H1 (cell line): ENCODE measurements around the gene FOSL1. TPM values are rescaled to one million over a fixed set of nuclear protein-coding genes. Genes with fewer than 3 reads are reported as not detected.

Experiments
- CTCF ChIA-PET: fragments of 300-600 bp; sonication (Branson Sonifier 250); formaldehyde crosslinking; loops from one replicate; lab custom pipeline; 2021; ENCODE audit not compliant: partially characterized antibody; lab: Charles Lee
- POLR2A ChIA-PET: fragments of 300-600 bp; sonication (Branson Sonifier 250); formaldehyde crosslinking; loops from one replicate; lab custom pipeline; 2021; ENCODE audit warnings: inconsistent platforms; ENCODE audit not compliant: partially characterized antibody; lab: Charles Lee
- DNase-seq, 2 experiments: peaks; one replicate each; pipeline versions ENCODE4 v3.0.0 to v3.0.0-alpha.2; 2010 to 2022; ENCODE audit warnings: low spot score in 2 of 2, low read depth in 1 of 2, mixed read lengths in 1 of 2
- FAIRE-seq: peaks from 2 replicates; lab custom pipeline; 2011; peaks lifted over from hg19 to GRCh38; lab: Jason Lieb, UNC
- H2AFZ ChIP-seq: 2 replicates; pipeline ENCODE4 v1.8.1; 2012; ENCODE audit warnings: low read length, inconsistent platforms
- H2AK5ac ChIP-seq: 2 replicates; pipeline ENCODE4 v1.6.1; 2013; ENCODE audit warnings: low read depth, low read length
- H2BK120ac ChIP-seq: replicated peaks from 2 replicates; pipeline ENCODE3; 2013; ENCODE audit warnings: low read depth, low read length, inconsistent platforms
- H2BK12ac ChIP-seq: 2 replicates; pipeline ENCODE4 v1.6.1; 2013; ENCODE audit warnings: low read depth, low read length
- H2BK15ac ChIP-seq: 2 replicates; pipeline ENCODE4 v1.6.1; 2013; ENCODE audit warnings: low read length
- H2BK20ac ChIP-seq: 2 replicates; pipeline ENCODE4 v1.6.1; 2013; ENCODE audit warnings: low read length
- H2BK5ac ChIP-seq: 2 replicates; pipeline ENCODE4 v1.6.1; 2013; ENCODE audit warnings: low read depth, low read length
- H3K14ac ChIP-seq: 2 replicates; pipeline ENCODE4 v1.6.1; 2013; ENCODE audit warnings: inconsistent platforms; ENCODE audit not compliant: insufficient read length
- H3K18ac ChIP-seq: 2 replicates; pipeline ENCODE4 v1.6.1; 2013; ENCODE audit warnings: low read length; ENCODE audit errors: extremely low read depth
- H3K23ac ChIP-seq: 2 replicates; pipeline ENCODE4 v1.6.1; 2013; ENCODE audit warnings: inconsistent platforms; ENCODE audit not compliant: insufficient read length
- H3K23me2 ChIP-seq: 2 replicates; pipeline ENCODE4 v1.6.1; 2013; ENCODE audit warnings: low read depth, low read length
- H3K27ac ChIP-seq: 2 replicates; pipeline ENCODE4 v1.6.1; 2011; ENCODE audit warnings: low read depth, low read length, inconsistent platforms
- H3K27me3 ChIP-seq, 4 experiments: replicated peaks in 1 of 4; 1 replicate in 1 of 4; 2 replicates in 3 of 4; pipeline versions ENCODE4 v1.6.1 to v1.8.1; 2011 to 2013; ENCODE audit warnings: low read length in 3 of 4, mild to moderate bottlenecking in 3 of 4, inconsistent platforms in 2 of 4, mixed read lengths in 2 of 4, moderate library complexity in 1 of 4; ENCODE audit not compliant: control insufficient read depth in 3 of 4, insufficient read depth in 3 of 4; ENCODE audit errors: extremely low read depth in 1 of 4
- H3K36me3 ChIP-seq, 4 experiments: 2 replicates each; pipeline versions ENCODE4 v1.6.1 to v1.8.1; 2011 to 2013; ENCODE audit warnings: mild to moderate bottlenecking in 4 of 4, low read length in 3 of 4, moderate library complexity in 2 of 4, control low read depth in 1 of 4, inconsistent platforms in 1 of 4; ENCODE audit not compliant: insufficient read depth in 4 of 4, control insufficient read depth in 2 of 4
- H3K4ac ChIP-seq: replicated peaks from 2 replicates; pipeline ENCODE3; 2013; ENCODE audit warnings: low read length, low read depth, mixed read lengths, inconsistent platforms; ENCODE audit not compliant: insufficient read length
- H3K4me1 ChIP-seq, 4 experiments: replicated peaks in 1 of 4; 1 replicate in 1 of 4; 2 replicates in 3 of 4; pipeline versions ENCODE4 v1.6.1 to v1.8.1; 2011 to 2013; ENCODE audit warnings: low read length in 3 of 4, inconsistent platforms in 2 of 4, mixed read lengths in 1 of 4; ENCODE audit not compliant: insufficient read depth in 4 of 4, control insufficient read depth in 3 of 4
- H3K4me2 ChIP-seq, 2 experiments: 2 replicates each; pipeline versions ENCODE4 v1.6.1 to v1.8.1; 2011 to 2013; ENCODE audit warnings: low read depth in 2 of 2, low read length in 2 of 2, control low read depth in 1 of 2, inconsistent platforms in 1 of 2, mild to moderate bottlenecking in 1 of 2; ENCODE audit not compliant: insufficient read depth in 1 of 2
- H3K4me3 ChIP-seq, 4 experiments: fragments of 200-600, 300-600 bp in 1 of 4; sonication (generic), shearing (Covaris generic), sonication (Bioruptor Twin) in 1 of 4; 2 replicates each; pipeline versions ENCODE4 v1.5.1 to v1.8.1; 2011 to 2016; ENCODE audit warnings: low read length in 4 of 4, low read depth in 3 of 4, control low read depth in 2 of 4, inconsistent platforms in 2 of 4, mild to moderate bottlenecking in 2 of 4, mixed read lengths in 1 of 4, moderate library complexity in 1 of 4; ENCODE audit not compliant: insufficient read depth in 2 of 4; ENCODE audit errors: extremely low read depth in 1 of 4
- H3K56ac ChIP-seq: replicated peaks from 2 replicates; pipeline ENCODE3; 2013; ENCODE audit warnings: low read depth, mild to moderate bottlenecking, mixed read lengths, low read length, inconsistent platforms; ENCODE audit not compliant: insufficient read length
- H3K79me1 ChIP-seq: 2 replicates; pipeline ENCODE4 v1.6.1; 2013; ENCODE audit warnings: low read depth, low read length, control low read depth
- H3K79me2 ChIP-seq, 2 experiments: 2 replicates each; pipeline versions ENCODE4 v1.6.1 to v1.8.1; 2012 to 2013; ENCODE audit warnings: low read length in 2 of 2, mild to moderate bottlenecking in 2 of 2, inconsistent platforms in 1 of 2; ENCODE audit not compliant: insufficient read depth in 2 of 2, control insufficient read depth in 1 of 2
- H3K9ac ChIP-seq, 4 experiments: replicated peaks in 1 of 4; 1 replicate in 1 of 4; 2 replicates in 3 of 4; pipeline versions ENCODE4 v1.6.1 to v1.8.1; 2011 to 2013; ENCODE audit warnings: low read depth in 3 of 4, low read length in 3 of 4, control low read depth in 2 of 4, mild to moderate bottlenecking in 2 of 4, moderate library complexity in 2 of 4, inconsistent platforms in 1 of 4; ENCODE audit errors: extremely low read depth in 1 of 4
- H3K9me3 ChIP-seq, 2 experiments: 2 replicates each; pipeline versions ENCODE4 v1.6.1 to v1.8.1; 2012 to 2013; ENCODE audit warnings: mild to moderate bottlenecking in 2 of 2, moderate library complexity in 2 of 2, control low read depth in 1 of 2, inconsistent platforms in 1 of 2, low read depth in 1 of 2, low read length in 1 of 2, mixed read lengths in 1 of 2; ENCODE audit not compliant: insufficient read depth in 2 of 2
- H4K20me1 ChIP-seq, 2 experiments: replicated peaks in 1 of 2; 2 replicates each; pipeline versions ENCODE3 to v1.8.1; 2011 to 2013; ENCODE audit warnings: inconsistent platforms in 2 of 2, low read length in 2 of 2, mild to moderate bottlenecking in 1 of 2; ENCODE audit not compliant: insufficient read depth in 2 of 2, control insufficient read depth in 1 of 2
- H4K5ac ChIP-seq: 2 replicates; pipeline ENCODE4 v1.6.1; 2013; ENCODE audit warnings: low read length, low read depth, mixed read lengths, inconsistent platforms; ENCODE audit not compliant: insufficient read length
- H4K8ac ChIP-seq: 2 replicates; pipeline ENCODE4 v1.8.0; 2013; ENCODE audit warnings: mild to moderate bottlenecking, moderate library complexity, low read length, inconsistent platforms; ENCODE audit not compliant: insufficient read depth; ENCODE audit errors: extremely low read depth
- H4K91ac ChIP-seq: replicated peaks from 2 replicates; pipeline ENCODE3; 2013; ENCODE audit warnings: low read length, mixed read lengths, inconsistent platforms; ENCODE audit not compliant: insufficient read length
- HDAC2 ChIP-seq, 2 experiments: fragments of 300-600 bp in 1 of 2; sonication (generic) in 1 of 2; IDR thresholded peaks; 2 replicates each; pipeline ENCODE4 v1.6.1; 2011 to 2012; ENCODE audit warnings: low read depth in 2 of 2, low read length in 2 of 2, mild to moderate bottlenecking in 2 of 2, moderate library complexity in 2 of 2, borderline replicate concordance in 1 of 2, inconsistent platforms in 1 of 2
- KDM1A ChIP-seq: fragments of 200-600, 300-600 bp; sonication (generic); IDR thresholded peaks from 2 replicates; pipeline ENCODE4 v1.7.1; 2016; ENCODE audit warnings: mild to moderate bottlenecking, low read length, borderline replicate concordance
- MAFK ChIP-seq: IDR thresholded peaks from 2 replicates; pipeline ENCODE4 v1.6.1; 2012; ENCODE audit warnings: low read depth, mild to moderate bottlenecking, improper control_type of control experiment, low read length
- POLR2AphosphoS5 ChIP-seq: IDR thresholded peaks from 2 replicates; pipeline ENCODE4 v1.6.1; 2011; ENCODE audit warnings: low read depth, low read length
- RAD21 ChIP-seq, 2 experiments: IDR thresholded peaks in 1 of 2; conservative IDR thresholded peaks in 1 of 2; 2 replicates each; pipeline ENCODE4 v1.6.1; 2011; ENCODE audit warnings: low read depth in 2 of 2, low read length in 2 of 2, improper control_type of control experiment in 1 of 2, inconsistent platforms in 1 of 2, mild to moderate bottlenecking in 1 of 2, moderate library complexity in 1 of 2
- RFX5 ChIP-seq: IDR thresholded peaks from 2 replicates; pipeline ENCODE4 v1.6.1; 2011; ENCODE audit warnings: low read depth, low read length, improper control_type of control experiment, borderline replicate concordance
- RNF2 ChIP-seq: fragments of 200-900, 300-1000 bp; sonication (generic); IDR thresholded peaks from 2 replicates; pipeline ENCODE4 v1.7.1; 2016; ENCODE audit warnings: borderline replicate concordance, low read depth, mild to moderate bottlenecking, antibody characterized with exemption, low read length; ENCODE audit not compliant: poor library complexity, severe bottlenecking; ENCODE audit errors: missing control alignments
- SIRT6 ChIP-seq: IDR thresholded peaks from one replicate; pipeline ENCODE4 v1.7.1; 2012; ENCODE audit warnings: low read length, inconsistent platforms
- TBP ChIP-seq: IDR thresholded peaks from 2 replicates; pipeline ENCODE4 v1.6.1; 2011; ENCODE audit warnings: low read depth, low read length, improper control_type of control experiment
- WGBS, 2 experiments: shearing (Covaris generic) in 1 of 2; methylation state at CpG; one replicate each; pipeline versions ENCODE4 v1.1.6 to v1.1.7; 2013 to 2015; ENCODE audit warnings: low lambda C conversion rate in 2 of 2, mixed read lengths in 2 of 2, inconsistent platforms in 1 of 2, low coverage in 1 of 2, missing lambda C conversion rate in 1 of 2; ENCODE audit not compliant: insufficient replicate concordance in 2 of 2, insufficient coverage in 1 of 2, insufficient read length in 1 of 2; ENCODE audit errors: extremely low coverage in 1 of 2, missing lambda C conversion rate in 1 of 2; 5-methylcytosine and 5-hydroxymethylcytosine counted together
- polyA plus RNA-seq, 7 experiments: library from polyadenylated mRNA; depleted of rRNA in 3 of 7; stranded (reverse) in 5 of 7; unstranded in 2 of 7; fragments of >200 nt in 5 of 7; fragments of 200-250 nt in 2 of 7; gene quantifications; 1 replicate in 5 of 7; 2 replicates in 1 of 7; 4 replicates in 1 of 7; pipeline versions ENCODE4 v1.2.1 to v1.2.3, GENCODE V29; 2011 to 2013; ENCODE audit warnings: missing spikeins in 2 of 7, mixed read lengths in 2 of 7
- total RNA-seq: library from RNA; stranded (reverse); fragmentation: NEBNext Ultra II Directional; extraction: Animal tissue kit (Norgen Biotek cat#: 25700); gene quantifications from 2 replicates; pipeline ENCODE4 v1.2.1, GENCODE V29; 2021
- TF ChIP-seq, protein P1 (sequence below): IDR thresholded peaks from 2 replicates; pipeline ENCODE4 v1.6.1; 2011; ENCODE audit warnings: low read depth, mild to moderate bottlenecking, low read length; ENCODE audit not compliant: insufficient read depth
- TF ChIP-seq, protein P2 (sequence below): IDR thresholded peaks from 2 replicates; pipeline ENCODE4 v1.6.1; 2011; ENCODE audit warnings: low read length, improper control_type of control experiment

The FOSL1 gene
- total and polyA plus RNA-seq, 2 of the 8 experiments (the other 6 are each of a cell fraction or from before 2014, with no cell fraction given) = 6.3 to 7.2 TPM

DNA sequence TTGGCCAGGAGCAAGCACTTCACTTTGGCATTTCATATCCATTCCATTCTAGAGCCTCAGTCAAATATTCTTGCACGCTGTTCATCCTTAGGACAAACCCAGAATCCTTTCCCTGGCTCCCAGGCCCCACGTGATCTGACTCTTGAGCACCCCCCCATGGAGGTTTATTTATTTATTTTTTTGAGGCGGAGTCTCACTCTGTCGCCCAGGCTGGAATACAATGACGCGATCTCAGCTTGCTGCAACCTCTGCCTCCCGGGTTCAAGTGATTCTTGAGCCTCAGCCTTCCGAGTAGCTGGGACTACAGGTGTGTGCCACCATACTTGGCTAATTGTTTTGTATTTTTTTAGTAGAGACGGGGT lies 32.4 kb upstream of the FOSL1 start:
- no peak overlapping the region for H3K14ac ChIP-seq
- H4K20me1 ChIP-seq = no peaks in the 10 kb centered on the region
- no peak overlapping the region; the same call in 1 of the 2 replicates for H2AFZ ChIP-seq
- no peak overlapping the region for H3K56ac ChIP-seq
- no peak overlapping the region for H2BK20ac ChIP-seq
- no peaks in the 10 kb centered on the region for H3K36me3 ChIP-seq
- H3K4me3 ChIP-seq = no peak overlapping the region
- no peak overlapping the region for H4K5ac ChIP-seq
- H3K23ac ChIP-seq = no peak overlapping the region
- WGBS, 2 experiments = 54% methylated on average over 9 of the region's 9 CpGs; no CpG with 5 or more reads in 1 of the 2 experiments
- H3K4ac ChIP-seq = no peak overlapping the region
- no peak overlapping the region for H2BK120ac ChIP-seq
- FAIRE-seq (no peak), DNase-seq (peak in 1 of 2 experiments; percentile 60)
- H3K23me2 ChIP-seq = no peaks in the 10 kb centered on the region
- no peak overlapping the region for H2BK15ac ChIP-seq
- no peak overlapping the region for H2BK12ac ChIP-seq
- no peaks in the 10 kb centered on the region for H3K27me3 ChIP-seq
- H3K79me1 ChIP-seq = no peaks in the 10 kb centered on the region
- ChIA-PET POLR2A (interaction anchor here (0.8 to 2.7 kb wide), 13 partner anchors 9 to 73 kb away, joined by 3 to 12 read pairs (median 6); partner anchors contain the start of genes C11orf68, CCDC85B, CFL1 and FIBP), CTCF (interaction anchor here (0.7 to 2.9 kb wide), 26 partner anchors 8 to 112 kb away, joined by 3 to 19 read pairs (median 6); partner anchors contain the start of genes CCDC85B and FIBP)
- no peak overlapping the region for H2AK5ac ChIP-seq
- peak overlapping the region in 1 of 2 experiments; percentile 25; a peak in 1 of 4 replicates for H3K4me2 ChIP-seq
- H3K79me2 ChIP-seq = no peaks in the 10 kb centered on the region
- no peaks in the 10 kb centered on the region for H3K9me3 ChIP-seq
- H3K9ac ChIP-seq = no peak overlapping the region
- peaks cover 2 to 8% (median 4%) of the 10 kb centered on the region in 4 experiments; a peak in 5 of 7 replicates for H3K4me1 ChIP-seq
- H4K91ac ChIP-seq = no peak overlapping the region
- H3K27ac ChIP-seq = no peak overlapping the region
- no peak overlapping the region; the same call in 1 of the 2 replicates for H2BK5ac ChIP-seq
- no peak overlapping the region for H4K8ac ChIP-seq
- no peak overlapping the region for H3K18ac ChIP-seq
- TF ChIP-seq POLR2AphosphoS5 = no peak
- TF ChIP-seq MAFK = no peak
- TF ChIP-seq, protein P1, sequence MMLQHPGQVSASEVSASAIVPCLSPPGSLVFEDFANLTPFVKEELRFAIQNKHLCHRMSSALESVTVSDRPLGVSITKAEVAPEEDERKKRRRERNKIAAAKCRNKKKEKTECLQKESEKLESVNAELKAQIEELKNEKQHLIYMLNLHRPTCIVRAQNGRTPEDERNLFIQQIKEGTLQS = peak; percentile 90
- no peak for TF ChIP-seq SIRT6
- TF ChIP-seq KDM1A = no peak
- TF ChIP-seq HDAC2 (IDR thresholded peaks at IDR 0.05; ENCODE audit: borderline replicate concordance in 1 of 2, low read depth in 2 of 2, low read length in 2 of 2) = no peak
- no peak for TF ChIP-seq TBP
- TF ChIP-seq, protein P2, sequence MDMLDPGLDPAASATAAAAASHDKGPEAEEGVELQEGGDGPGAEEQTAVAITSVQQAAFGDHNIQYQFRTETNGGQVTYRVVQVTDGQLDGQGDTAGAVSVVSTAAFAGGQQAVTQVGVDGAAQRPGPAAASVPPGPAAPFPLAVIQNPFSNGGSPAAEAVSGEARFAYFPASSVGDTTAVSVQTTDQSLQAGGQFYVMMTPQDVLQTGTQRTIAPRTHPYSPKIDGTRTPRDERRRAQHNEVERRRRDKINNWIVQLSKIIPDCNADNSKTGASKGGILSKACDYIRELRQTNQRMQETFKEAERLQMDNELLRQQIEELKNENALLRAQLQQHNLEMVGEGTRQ = peak; percentile 81
- TF ChIP-seq RFX5 = no peak
- no peak for TF ChIP-seq RNF2
- no peak for TF ChIP-seq RAD21 (IDR thresholded peaks at IDR 0.05 in 1 of 2, conservative IDR thresholded peaks at IDR 0.05 in 1 of 2; ENCODE audit: low read depth in 2 of 2, low read length in 2 of 2)
